Epithelial cell of esophagus (primary cell): ENCODE measurements around the gene TBX4.
A peak's percentile ranks its signal among the peaks of the same experiment; 100 is the strongest.

ENCODE experiments used
- DNase-seq: peaks from one replicate; pipeline ENCODE4 v3.0.0; 2010; ENCODE audit warnings: low read depth
- H3K4me3 ChIP-seq: 2 replicates; pipeline ENCODE4 v1.5.1; 2011; ENCODE audit warnings: mild to moderate bottlenecking, low read length, control low read depth
- CTCF ChIP-seq: IDR thresholded peaks from 2 replicates; pipeline ENCODE4 v1.5.1; 2011; ENCODE audit warnings: low read depth, mild to moderate bottlenecking, low read length, control low read depth, inconsistent platforms; ENCODE audit not compliant: insufficient read depth; ENCODE audit errors: missing control alignments

TBX4 gene

DNA sequence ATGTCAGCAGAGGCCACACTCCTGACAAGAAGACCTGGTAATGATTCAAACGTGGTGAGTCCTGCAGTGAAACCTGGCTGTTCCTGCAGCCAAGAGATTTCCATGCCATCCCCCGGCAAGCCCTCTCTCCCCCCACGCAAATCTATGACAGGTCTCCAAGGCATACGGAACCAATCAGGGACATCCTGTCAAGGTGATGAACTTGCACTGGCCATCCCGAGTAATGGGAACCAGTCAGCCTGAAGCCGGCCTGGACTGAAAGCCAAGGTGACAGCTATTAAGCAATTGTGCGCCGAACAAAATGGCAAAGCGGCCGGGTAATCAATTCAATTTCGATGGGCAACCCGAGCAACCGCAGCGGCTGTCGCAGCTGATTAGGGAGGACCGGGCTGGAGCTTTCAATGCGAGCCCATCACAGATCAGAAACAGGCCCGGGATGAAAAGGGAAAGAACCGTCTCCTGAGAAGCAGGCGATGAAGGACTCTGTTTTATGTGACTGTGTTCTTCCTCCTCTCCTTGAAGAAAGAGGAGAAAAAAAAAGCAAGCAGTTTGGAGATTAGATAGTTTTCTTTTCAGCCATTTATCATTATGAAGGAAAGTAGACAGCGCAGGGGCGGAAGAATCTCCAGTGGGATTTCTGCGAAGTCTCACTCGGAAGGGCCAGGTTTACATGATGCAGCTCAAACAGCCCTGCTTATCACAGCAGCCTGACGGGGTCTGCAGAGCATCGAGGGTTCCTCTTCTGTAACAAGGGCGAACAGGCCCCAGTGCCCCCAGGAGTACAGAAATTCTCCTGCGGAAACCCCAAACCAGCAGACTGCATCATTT lies 35.2 kb downstream of the TBX4 start:
- no peak for DNase-seq
- no peak for TF ChIP-seq CTCF
- H3K4me3 ChIP-seq, result no peak overlapping the region

DNA sequence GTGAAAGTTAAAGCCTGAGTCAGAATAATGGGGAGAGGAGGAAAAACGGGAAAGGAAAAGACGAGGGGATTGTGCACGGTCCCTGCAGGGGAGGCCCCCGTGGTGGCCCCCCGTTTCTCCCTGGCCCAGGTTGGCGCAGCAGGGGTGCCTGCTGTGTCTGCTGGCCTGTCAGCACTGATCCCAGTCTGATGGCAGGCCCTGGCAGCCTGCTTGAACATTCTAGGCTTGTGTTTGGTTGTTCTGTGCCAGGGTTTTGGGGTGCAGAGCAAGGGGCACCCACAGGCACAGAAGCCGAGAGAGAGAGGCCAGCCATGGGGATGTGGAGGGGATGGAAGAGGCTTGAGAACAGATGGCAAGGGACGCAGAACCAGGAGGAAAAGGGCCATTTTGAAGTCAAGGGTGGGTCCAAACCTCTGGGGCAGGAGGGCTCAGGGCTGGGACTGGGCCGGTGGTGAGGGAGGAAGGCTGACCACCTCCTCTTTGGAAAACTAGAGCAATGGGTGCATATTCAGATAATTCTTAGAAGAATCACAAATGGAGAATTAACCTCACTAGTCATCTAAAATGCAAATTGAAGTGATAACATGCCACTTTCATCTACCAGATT lies 35.9 kb downstream of the TBX4 start:
- H3K4me3 ChIP-seq, result no peak overlapping the region
- DNase-seq, result no peak
- no peak for TF ChIP-seq CTCF

- no peak for TF ChIP-seq CTCF
- no peak overlapping the region for H3K4me3 ChIP-seq
- no peak for DNase-seq
Measured at GRCh38 chr17:61488878-61489718, 36.9 kb downstream of the TBX4 start.

- no peak overlapping the region for H3K4me3 ChIP-seq
- TF ChIP-seq CTCF, result no peak
- DNase-seq, result no peak
Measured at GRCh38 chr17:61489719-61490490, 37.7 kb downstream of the TBX4 start.

- TF ChIP-seq CTCF, result no peak
- no peak overlapping the region for H3K4me3 ChIP-seq
- DNase-seq, result peak; percentile 93
Measured at GRCh38 chr17:61490540-61490975, 38.3 kb downstream of the TBX4 start.

DNA sequence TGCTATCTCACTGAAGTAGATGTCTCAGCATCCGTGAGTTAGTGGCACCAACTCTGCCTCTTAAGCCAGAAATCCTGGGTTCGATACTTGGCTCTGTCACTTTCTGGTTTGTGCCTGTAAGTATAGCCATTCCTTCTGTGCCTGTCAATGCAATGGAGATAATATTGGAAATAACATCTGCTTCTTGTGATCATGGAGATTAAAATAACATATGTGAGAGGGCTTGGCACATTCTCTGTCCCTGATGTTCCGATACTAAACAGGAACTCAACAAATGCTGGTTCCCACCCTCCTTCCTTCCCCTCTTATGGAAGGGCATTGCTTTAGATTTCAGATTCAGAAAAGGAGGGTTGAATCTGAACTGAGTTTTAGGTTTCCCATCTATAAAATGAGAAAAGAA lies 39.8 kb downstream of the TBX4 start:
- no peak for DNase-seq
- no peak overlapping the region for H3K4me3 ChIP-seq
- TF ChIP-seq CTCF, result no peak
